ENCODE results near the gene HSPA12B. TPM values are rescaled to one million over a fixed set of nuclear protein-coding genes. Genes with fewer than 3 reads are reported as not detected.

Gene HSPA12B
- total RNA-seq, 1 experiment from 2014 or later, result 6.3 TPM

- TF ChIP-seq ZNF396 (CRISPR knock-in tag; IDR thresholded peaks at IDR 0.05; ENCODE audit: borderline replicate concordance) (no peak), SOX15 (CRISPR knock-in tag; IDR thresholded peaks at IDR 0.05) (no peak), TEAD1 (CRISPR knock-in tag; IDR thresholded peaks at IDR 0.05) (no peak), FOXP4 (CRISPR knock-in tag; IDR thresholded peaks at IDR 0.05) (no peak), ZNF671 (CRISPR knock-in tag; IDR thresholded peaks at IDR 0.05) (no peak), NFYB (CRISPR knock-in tag; conservative IDR thresholded peaks at IDR 0.05; ENCODE audit: low read depth) (no peak), ATF1 (CRISPR knock-in tag; IDR thresholded peaks at IDR 0.05) (no peak), PREB (CRISPR knock-in tag; IDR thresholded peaks at IDR 0.05; ENCODE audit: borderline replicate concordance) (no peak), HMGXB4 (CRISPR knock-in tag; IDR thresholded peaks at IDR 0.05) (peak; percentile 56; the same call in 1 of the 2 replicates), USF1 (CRISPR knock-in tag; IDR thresholded peaks at IDR 0.05) (peak; percentile 17; the same call in 1 of the 2 replicates), GRHL2 (CRISPR knock-in tag; IDR thresholded peaks at IDR 0.05; ENCODE audit: insufficient replicate concordance, severe bottlenecking) (no peak), ATF3 (CRISPR knock-in tag; conservative IDR thresholded peaks at IDR 0.05) (no peak), ZNF532 (CRISPR knock-in tag; IDR thresholded peaks at IDR 0.05; ENCODE audit: borderline replicate concordance) (no peak), JUN (CRISPR knock-in tag; IDR thresholded peaks at IDR 0.05) (no peak), ZNF121 (CRISPR knock-in tag; IDR thresholded peaks at IDR 0.05) (no peak), FOXJ3 (CRISPR knock-in tag; IDR thresholded peaks at IDR 0.05; ENCODE audit: borderline replicate concordance) (no peak), OVOL2 (CRISPR knock-in tag; IDR thresholded peaks at IDR 0.05; ENCODE audit: borderline replicate concordance) (no peak), PRRX2 (CRISPR knock-in tag; IDR thresholded peaks at IDR 0.05) (no peak), NR3C1 (CRISPR knock-in tag; conservative IDR thresholded peaks at IDR 0.05; ENCODE audit: low read depth) (no peak), IRF1 (CRISPR knock-in tag; IDR thresholded peaks at IDR 0.05) (no peak), ZNF219 (CRISPR knock-in tag; IDR thresholded peaks at IDR 0.05; ENCODE audit: borderline replicate concordance) (no peak), CTCF (IDR thresholded peaks at IDR 0.05) (no peak), ATF6 (CRISPR knock-in tag; IDR thresholded peaks at IDR 0.05) (no peak)
Observed at GRCh38 chr20:3777716-3778629, 45.5 kb downstream of the HSPA12B start (continued).
